Vagina (tissue), 2 donors: ENCODE results near the gene DUSP22.

Source experiments
- POLR2A ChIP-seq, 2 donors: fragments of 450-650 bp; IDR thresholded peaks; one replicate each; pipeline ENCODE4 v1.6.1; 2017; ENCODE audit warnings: antibody characterized with exemption in 2 of 2, mild to moderate bottlenecking in 2 of 2, moderate library complexity in 2 of 2
- TF ChIP-seq, protein P1 (sequence below), 3 experiments: fragments of 450-650 bp in 2 of 3; fragments of 200-600 bp in 1 of 3; sonication (generic) in 1 of 3; IDR thresholded peaks; one replicate each; pipeline ENCODE4 v1.5.1; 2017 to 2019; ENCODE audit warnings: antibody characterized with exemption in 3 of 3, mild to moderate bottlenecking in 2 of 3, moderate library complexity in 2 of 3

DNA sequence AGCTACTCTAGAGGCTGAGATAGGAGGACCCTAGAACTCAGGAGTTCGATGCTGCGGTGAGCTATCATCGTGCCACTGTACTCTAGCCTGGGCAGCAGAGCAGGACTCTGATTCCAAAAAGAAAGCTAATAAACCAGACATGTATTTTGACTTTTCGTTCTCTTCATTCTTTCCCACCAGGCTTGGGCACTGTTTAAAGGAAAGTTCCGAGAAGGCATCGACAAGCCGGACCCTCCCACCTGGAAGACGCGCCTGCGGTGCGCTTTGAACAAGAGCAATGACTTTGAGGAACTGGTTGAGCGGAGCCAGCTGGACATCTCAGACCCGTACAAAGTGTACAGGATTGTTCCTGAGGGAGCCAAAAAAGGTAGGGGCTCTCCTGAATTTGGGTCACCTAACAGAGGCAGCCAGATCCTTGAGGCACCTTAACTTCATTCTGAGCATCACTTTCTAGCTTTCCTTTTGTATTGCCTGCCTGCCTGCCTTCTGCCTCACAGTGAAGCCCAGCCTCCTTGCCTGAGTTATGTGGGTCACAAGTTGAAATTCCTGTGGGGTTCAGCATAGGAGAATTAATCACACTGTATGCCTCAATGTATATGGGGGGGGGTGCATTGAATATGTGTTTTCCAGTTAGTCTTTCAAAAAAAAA, 102.5 kb downstream of the DUSP22 start:
- TF ChIP-seq, protein P1, sequence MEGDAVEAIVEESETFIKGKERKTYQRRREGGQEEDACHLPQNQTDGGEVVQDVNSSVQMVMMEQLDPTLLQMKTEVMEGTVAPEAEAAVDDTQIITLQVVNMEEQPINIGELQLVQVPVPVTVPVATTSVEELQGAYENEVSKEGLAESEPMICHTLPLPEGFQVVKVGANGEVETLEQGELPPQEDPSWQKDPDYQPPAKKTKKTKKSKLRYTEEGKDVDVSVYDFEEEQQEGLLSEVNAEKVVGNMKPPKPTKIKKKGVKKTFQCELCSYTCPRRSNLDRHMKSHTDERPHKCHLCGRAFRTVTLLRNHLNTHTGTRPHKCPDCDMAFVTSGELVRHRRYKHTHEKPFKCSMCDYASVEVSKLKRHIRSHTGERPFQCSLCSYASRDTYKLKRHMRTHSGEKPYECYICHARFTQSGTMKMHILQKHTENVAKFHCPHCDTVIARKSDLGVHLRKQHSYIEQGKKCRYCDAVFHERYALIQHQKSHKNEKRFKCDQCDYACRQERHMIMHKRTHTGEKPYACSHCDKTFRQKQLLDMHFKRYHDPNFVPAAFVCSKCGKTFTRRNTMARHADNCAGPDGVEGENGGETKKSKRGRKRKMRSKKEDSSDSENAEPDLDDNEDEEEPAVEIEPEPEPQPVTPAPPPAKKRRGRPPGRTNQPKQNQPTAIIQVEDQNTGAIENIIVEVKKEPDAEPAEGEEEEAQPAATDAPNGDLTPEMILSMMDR (IDR thresholded peaks at IDR 0.05), result no peak
- TF ChIP-seq POLR2A (IDR thresholded peaks at IDR 0.05), result no peak
